ENCODE results near the gene CD80. TPM values are rescaled to one million over a fixed set of nuclear protein-coding genes. Genes with fewer than 3 reads are reported as not detected.

The CD80 gene
- total and polyA plus RNA-seq, 2 donors, result 3.3 to 6.2 TPM

Other genes with a start within 250 kb of the CD80 start
- 19.6 TPM for gene TMEM39A, start 96.0 kb downstream of the CD80 start, total RNA-seq
- 10.8 TPM for gene TMEM39A, start 96.0 kb downstream of the CD80 start, polyA plus RNA-seq
- gene POGLUT1, start 90.7 kb downstream of the CD80 start, total RNA-seq, result 18.3 TPM
- 23.6 TPM for gene POGLUT1, start 90.7 kb downstream of the CD80 start, polyA plus RNA-seq
- gene TIMMDC1, start 61.1 kb downstream of the CD80 start, total RNA-seq, result 70.6 TPM
- gene TIMMDC1, start 61.1 kb downstream of the CD80 start, polyA plus RNA-seq, result 133 TPM
- 2.5 TPM for gene ADPRH, start 19.9 kb upstream of the CD80 start, total RNA-seq
- 8.2 TPM for gene ADPRH, start 19.9 kb upstream of the CD80 start, polyA plus RNA-seq
- gene PLA1A, start 38.3 kb upstream of the CD80 start, total RNA-seq, result 1.1 TPM
- 3.0 TPM for gene PLA1A, start 38.3 kb upstream of the CD80 start, polyA plus RNA-seq
- gene POPDC2, start 101.0 kb upstream of the CD80 start, total RNA-seq, result 3.0 TPM
- gene POPDC2, start 101.0 kb upstream of the CD80 start, polyA plus RNA-seq, result 8.4 TPM
- gene COX17, start 117.8 kb upstream of the CD80 start, total RNA-seq, result 85.3 TPM
- 171 TPM for gene COX17, start 117.8 kb upstream of the CD80 start, polyA plus RNA-seq
- 1.1 TPM for gene CFAP91, start 143.4 kb upstream of the CD80 start, total RNA-seq
- 2.8 TPM for gene CFAP91, start 143.4 kb upstream of the CD80 start, polyA plus RNA-seq
- 0.14 TPM for gene NR1I2, start 222.5 kb upstream of the CD80 start, total RNA-seq
- gene NR1I2, start 222.5 kb upstream of the CD80 start, polyA plus RNA-seq, result 0.21 TPM

Data from thymus (tissue), 2 donors.